Mesothelial cell of epicardium (in vitro differentiated cells): ENCODE data around the gene SLC41A3. TPM values are rescaled to one million over a fixed set of nuclear protein-coding genes. Genes with fewer than 3 reads are reported as not detected.
"Not testable (repeated sequence)": the region's sequence is repeated elsewhere in the genome, so short reads cannot be mapped to it uniquely, and the experiment has no call there.

Experiments used
- DNase-seq, 2 experiments: peaks; one replicate each; pipeline ENCODE4 v3.0.0; 2021; ENCODE audit warnings: low spot score in 2 of 2; ENCODE audit not compliant: unreplicated experiment in 2 of 2
- H3K27ac Mint-ChIP-seq: 2 replicates; pipeline ENCODE4 v1.8.0; 2021; ENCODE audit warnings: mixed read lengths
- H3K27me3 Mint-ChIP-seq: 2 replicates; pipeline ENCODE4 v1.8.0; 2021; ENCODE audit warnings: low read depth, mixed read lengths
- H3K36me3 Mint-ChIP-seq: 2 replicates; pipeline ENCODE4 v1.8.0; 2021; ENCODE audit warnings: mixed read lengths
- H3K4me1 Mint-ChIP-seq: 2 replicates; pipeline ENCODE4 v1.8.0; 2021; ENCODE audit warnings: mixed read lengths
- H3K4me3 Mint-ChIP-seq: 2 replicates; pipeline ENCODE4 v1.8.0; 2021; ENCODE audit warnings: mild to moderate bottlenecking, moderate library complexity, mixed read lengths
- H3K9me3 Mint-ChIP-seq: 2 replicates; pipeline ENCODE4 v1.8.0; 2021; ENCODE audit warnings: mixed read lengths
- CTCF ChIP-seq: fragments of 200-600 bp; sonication (generic); IDR thresholded peaks from one replicate; pipeline ENCODE4 v1.5.0; 2021; ENCODE audit warnings: antibody characterized with exemption; ENCODE audit not compliant: unreplicated experiment
- total RNA-seq: library from RNA; stranded (reverse); gene quantifications from 3 replicates; pipeline ENCODE4 v1.2.1, GENCODE V29; 2021

Gene SLC41A3
- total RNA-seq, 1 donor from 2014 or later, result 58.7 TPM

DNA sequence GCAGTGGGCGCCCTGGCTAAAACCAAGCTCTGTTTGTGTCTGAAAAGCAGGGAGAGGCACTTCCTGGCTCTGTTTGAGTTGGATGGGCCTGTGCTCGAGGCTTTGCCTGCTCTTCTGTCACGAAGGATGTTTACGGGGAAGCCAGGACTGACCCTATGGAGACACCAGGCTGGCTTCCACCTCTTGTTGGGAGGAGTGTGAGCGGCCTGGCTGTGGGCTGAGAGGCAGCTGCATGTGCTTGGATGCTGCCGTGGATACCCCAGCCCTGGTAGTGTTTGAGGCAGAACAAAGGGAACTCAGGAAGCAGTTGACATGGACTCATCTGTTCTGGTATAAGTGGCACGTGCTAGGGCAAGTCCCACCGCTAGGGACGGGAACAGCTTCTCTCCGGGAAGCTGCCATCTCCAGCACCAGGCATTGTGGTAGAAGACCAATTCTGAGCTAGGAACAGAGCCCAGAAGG lies 17.6 kb upstream of the SLC41A3 start:
- Mint-ChIP-seq H3K27me3 (no peaks in the 10 kb centered on the region), H3K4me1 (peaks cover 2% of the 10 kb centered on the region), H3K27ac (no peak overlapping the region), H3K4me3 (no peak overlapping the region), H3K36me3 (no peaks in the 10 kb centered on the region), H3K9me3 (peaks cover 13% of the 10 kb centered on the region)
- DNase-seq, result peak in 1 of 2 experiments; percentile 24
- TF ChIP-seq CTCF, result no peak

DNA sequence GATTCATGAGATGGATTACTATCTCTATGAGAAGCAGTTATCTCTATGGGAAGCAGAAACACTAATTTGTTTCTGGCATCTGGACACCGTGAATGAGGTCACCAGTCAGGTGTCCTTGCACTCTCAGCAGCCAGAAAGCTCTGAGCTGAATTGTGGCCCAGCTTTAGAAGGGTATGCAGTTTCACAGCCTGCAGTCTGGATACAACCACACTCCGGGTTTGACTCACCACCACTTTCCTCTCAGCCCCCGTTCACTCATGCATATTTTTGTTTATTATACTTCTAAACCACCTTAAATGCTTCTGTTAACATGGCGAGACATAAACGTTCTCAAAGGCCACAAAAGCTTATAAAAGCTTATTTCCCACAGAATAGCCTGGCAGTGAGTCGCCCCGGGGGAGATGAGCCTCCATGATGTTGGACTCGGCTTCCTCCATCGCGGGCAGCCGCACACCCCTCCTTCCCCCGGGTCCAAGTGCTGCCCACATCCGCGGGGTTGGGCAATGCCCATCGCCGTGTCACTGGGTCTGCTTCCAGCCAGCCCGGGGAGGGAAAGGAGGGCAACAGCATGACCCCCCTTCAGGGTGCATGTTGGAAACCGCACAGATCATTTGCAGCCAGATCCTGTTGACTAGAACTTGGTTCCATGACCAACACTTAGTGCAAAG lies 16.8 kb upstream of the SLC41A3 start:
- DNase-seq, result peak in 1 of 2 experiments; percentile 25
- Mint-ChIP-seq H3K9me3 (peaks cover 15% of the 10 kb centered on the region), H3K4me3 (no peak overlapping the region), H3K27ac (no peak overlapping the region), H3K27me3 (no peaks in the 10 kb centered on the region), H3K36me3 (no peaks in the 10 kb centered on the region), H3K4me1 (peaks cover 2% of the 10 kb centered on the region)
- no peak for TF ChIP-seq CTCF

GRCh38 chr3:126100269-126100633 lies 16.3 kb upstream of the SLC41A3 start:
- Mint-ChIP-seq H3K36me3 (no peaks in the 10 kb centered on the region), H3K4me3 (no peak overlapping the region), H3K27me3 (no peaks in the 10 kb centered on the region), H3K9me3 (peaks cover 20% of the 10 kb centered on the region), H3K4me1 (peaks cover 2% of the 10 kb centered on the region), H3K27ac (no peak overlapping the region)
- no peak for TF ChIP-seq CTCF
- DNase-seq, result peak in 1 of 2 experiments; percentile 6

DNA sequence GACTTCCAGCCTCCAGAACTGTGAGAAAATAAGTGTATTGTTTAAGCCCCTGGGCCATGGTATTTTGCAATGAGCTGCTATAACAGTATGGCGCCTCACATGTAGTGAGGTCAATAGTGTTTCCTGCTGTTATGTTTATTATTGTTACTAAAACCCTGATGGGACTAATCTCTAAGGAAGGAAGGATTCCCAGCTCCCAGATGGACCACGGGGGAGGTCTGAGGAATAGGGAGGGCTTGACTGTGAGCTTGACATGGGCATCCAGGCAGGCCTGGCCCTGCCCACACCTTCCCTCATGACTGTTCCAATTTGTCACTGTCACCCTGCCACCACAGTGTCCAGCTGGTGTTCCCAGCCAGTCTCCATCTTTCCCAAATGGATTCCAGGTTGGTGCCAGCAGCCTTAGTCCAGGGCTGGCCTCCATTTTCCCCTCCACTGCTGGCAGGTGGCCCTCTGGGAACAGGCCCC lies 14.5 kb upstream of the SLC41A3 start:
- DNase-seq, result no peak
- Mint-ChIP-seq H3K36me3 (no peaks in the 10 kb centered on the region), H3K4me1 (peaks cover 2% of the 10 kb centered on the region), H3K27me3 (no peaks in the 10 kb centered on the region), H3K9me3 (peaks cover 32% of the 10 kb centered on the region), H3K27ac (no peak overlapping the region), H3K4me3 (no peak overlapping the region)
- TF ChIP-seq CTCF, result no peak

DNA sequence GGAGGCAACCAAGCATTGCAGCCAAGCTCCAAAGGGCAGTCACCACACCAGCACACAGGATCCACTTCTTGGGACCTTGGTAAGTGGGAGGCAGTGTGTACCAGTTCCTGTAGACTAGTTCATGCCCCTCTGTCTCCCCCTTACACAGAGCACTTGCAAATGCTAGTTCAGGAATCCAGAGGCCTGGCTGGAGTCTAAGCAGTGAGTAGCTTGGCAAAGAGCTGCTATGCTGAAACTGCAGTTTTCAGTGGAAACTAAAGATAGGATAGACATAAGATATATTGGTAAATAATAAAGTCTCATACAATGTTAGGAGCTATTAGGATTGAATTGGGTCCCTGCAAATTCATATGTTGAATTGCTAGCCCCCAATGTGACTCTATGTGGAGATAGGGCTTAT lies 13.9 kb upstream of the SLC41A3 start:
- no peak for TF ChIP-seq CTCF
- no peak for DNase-seq
- Mint-ChIP-seq H3K27me3 (no peaks in the 10 kb centered on the region), H3K36me3 (no peaks in the 10 kb centered on the region), H3K4me1 (peaks cover 2% of the 10 kb centered on the region), H3K4me3 (no peak overlapping the region), H3K9me3 (peaks cover 34% of the 10 kb centered on the region), H3K27ac (no peak overlapping the region)

DNA sequence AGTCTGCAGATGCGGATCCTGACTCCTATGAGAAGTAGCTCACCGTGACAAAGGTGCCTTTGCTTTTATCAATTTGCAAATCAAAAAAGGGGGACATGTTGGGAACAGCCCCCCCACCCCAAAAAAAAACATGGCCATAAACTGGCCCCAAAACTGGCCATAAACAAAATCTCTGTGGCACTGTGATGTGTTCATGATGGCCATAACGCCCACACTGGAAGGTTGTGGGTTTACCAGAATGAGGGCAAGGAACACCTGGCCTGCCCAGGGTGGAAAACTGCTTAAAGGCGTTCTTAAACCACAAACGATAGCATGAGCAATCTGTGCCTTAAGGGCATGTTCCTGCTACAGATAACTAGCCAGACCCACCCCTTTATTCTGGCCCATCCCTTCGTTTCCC lies 12.3 kb upstream of the SLC41A3 start:
- H3K4me3 Mint-ChIP-seq, H3K27me3 Mint-ChIP-seq, DNase-seq, H3K4me1 Mint-ChIP-seq, H3K36me3 Mint-ChIP-seq, H3K27ac Mint-ChIP-seq: not testable (repeated sequence)
- peaks cover 45% of the 10 kb centered on the region for H3K9me3 Mint-ChIP-seq

DNA sequence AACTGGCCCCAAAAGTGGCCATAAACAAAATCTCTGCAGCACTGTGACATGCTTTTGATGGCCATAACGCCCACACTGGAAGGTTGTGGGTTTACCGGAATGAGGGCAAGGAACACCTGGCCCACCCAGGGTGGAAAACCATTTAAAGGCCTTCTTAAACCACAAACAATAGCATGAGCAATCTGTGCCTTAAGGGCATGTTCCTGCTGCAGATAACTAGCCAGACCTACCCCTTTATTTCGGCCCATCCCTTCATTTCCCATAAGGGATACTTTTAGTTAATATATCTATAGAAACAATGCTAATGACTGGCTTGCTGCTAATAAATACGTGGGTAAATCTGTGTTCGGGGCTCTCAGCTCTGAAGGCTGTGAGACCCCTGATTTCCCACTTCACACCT lies 8.2 kb upstream of the SLC41A3 start:
- H3K4me3 Mint-ChIP-seq, H3K4me1 Mint-ChIP-seq, H3K27ac Mint-ChIP-seq, DNase-seq, H3K27me3 Mint-ChIP-seq, H3K36me3 Mint-ChIP-seq: not testable (repeated sequence)
- H3K9me3 Mint-ChIP-seq, result peaks cover 57% of the 10 kb centered on the region
